Measurements from ENCODE around the gene MDN1. TPM values are rescaled to one million over a fixed set of nuclear protein-coding genes. Genes with fewer than 3 reads are reported as not detected.
A peak's percentile ranks its signal among the peaks of the same experiment; 100 is the strongest.
"Not testable (repeated sequence)": the region's sequence is repeated elsewhere in the genome, so short reads cannot be mapped to it uniquely, and the experiment has no call there.

Gene MDN1
- polyA plus RNA-seq, 1 experiment = 3.3 TPM

DNA sequence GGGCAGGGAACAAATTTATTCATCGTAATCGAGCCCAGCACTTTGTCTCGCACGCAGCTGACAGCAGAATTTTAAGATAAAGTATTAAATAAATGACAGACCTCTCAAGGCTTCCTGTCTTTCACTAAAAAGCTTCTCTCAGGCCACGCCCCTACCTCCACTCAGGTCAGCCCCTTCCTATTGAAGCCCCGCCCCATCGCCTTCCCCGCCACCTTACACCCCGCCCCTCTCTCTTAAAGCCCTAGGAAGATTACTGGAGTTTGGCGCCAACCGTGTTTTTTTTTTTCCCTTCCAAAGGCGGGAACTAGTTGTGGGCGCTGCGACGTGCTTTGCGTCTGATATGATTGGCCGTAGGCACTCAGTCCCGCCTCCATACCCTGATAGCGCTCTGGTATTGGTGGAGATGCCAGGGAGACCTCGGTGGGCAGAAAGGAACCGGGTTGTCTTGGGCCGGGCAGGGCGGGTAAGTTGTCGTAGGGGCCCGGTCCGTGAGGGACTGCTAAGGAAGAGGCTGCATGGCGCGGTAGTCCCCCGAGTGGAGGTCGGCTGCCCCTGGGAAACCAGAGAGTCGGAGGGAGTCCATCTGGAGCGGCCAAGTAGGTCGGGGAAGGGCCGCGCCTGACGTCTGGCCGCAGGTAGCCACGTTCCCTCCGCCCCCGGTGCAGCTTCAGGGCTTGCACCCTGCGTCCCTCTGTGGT lies 10.0 kb upstream of the MDN1 start, which contains the start of gene CASP8AP2:
CASP8AP2 (plus strand) TSS at position 409 of the 698 bp plus-strand sequence.
- ChIA-PET CTCF (interaction anchor here (0.6 kb wide), 1 partner anchor 11 kb away, joined by 5 read pairs; no protein-coding TSS in a partner anchor), POLR2A (no interaction called here)
- Histone ChIP-seq H3K4me3 (ENCODE audit: low read depth, low read length) (peak within 1 kb of the TSS; percentile 83), H3K27me3 (ENCODE audit: control insufficient read depth, insufficient read depth, low read length) (no peaks in the 10 kb centered on the region), H3K36me3 (ENCODE audit: control insufficient read depth, insufficient read depth, low read length) (no peaks in the 10 kb centered on the region)
- peak; percentile 98 for DNase-seq (ENCODE audit: low read depth)
- TF ChIP-seq, protein P1, sequence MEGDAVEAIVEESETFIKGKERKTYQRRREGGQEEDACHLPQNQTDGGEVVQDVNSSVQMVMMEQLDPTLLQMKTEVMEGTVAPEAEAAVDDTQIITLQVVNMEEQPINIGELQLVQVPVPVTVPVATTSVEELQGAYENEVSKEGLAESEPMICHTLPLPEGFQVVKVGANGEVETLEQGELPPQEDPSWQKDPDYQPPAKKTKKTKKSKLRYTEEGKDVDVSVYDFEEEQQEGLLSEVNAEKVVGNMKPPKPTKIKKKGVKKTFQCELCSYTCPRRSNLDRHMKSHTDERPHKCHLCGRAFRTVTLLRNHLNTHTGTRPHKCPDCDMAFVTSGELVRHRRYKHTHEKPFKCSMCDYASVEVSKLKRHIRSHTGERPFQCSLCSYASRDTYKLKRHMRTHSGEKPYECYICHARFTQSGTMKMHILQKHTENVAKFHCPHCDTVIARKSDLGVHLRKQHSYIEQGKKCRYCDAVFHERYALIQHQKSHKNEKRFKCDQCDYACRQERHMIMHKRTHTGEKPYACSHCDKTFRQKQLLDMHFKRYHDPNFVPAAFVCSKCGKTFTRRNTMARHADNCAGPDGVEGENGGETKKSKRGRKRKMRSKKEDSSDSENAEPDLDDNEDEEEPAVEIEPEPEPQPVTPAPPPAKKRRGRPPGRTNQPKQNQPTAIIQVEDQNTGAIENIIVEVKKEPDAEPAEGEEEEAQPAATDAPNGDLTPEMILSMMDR (IDR thresholded peaks at IDR 0.05; ENCODE audit: insufficient read depth, low read depth, low read length) = no peak

DNA sequence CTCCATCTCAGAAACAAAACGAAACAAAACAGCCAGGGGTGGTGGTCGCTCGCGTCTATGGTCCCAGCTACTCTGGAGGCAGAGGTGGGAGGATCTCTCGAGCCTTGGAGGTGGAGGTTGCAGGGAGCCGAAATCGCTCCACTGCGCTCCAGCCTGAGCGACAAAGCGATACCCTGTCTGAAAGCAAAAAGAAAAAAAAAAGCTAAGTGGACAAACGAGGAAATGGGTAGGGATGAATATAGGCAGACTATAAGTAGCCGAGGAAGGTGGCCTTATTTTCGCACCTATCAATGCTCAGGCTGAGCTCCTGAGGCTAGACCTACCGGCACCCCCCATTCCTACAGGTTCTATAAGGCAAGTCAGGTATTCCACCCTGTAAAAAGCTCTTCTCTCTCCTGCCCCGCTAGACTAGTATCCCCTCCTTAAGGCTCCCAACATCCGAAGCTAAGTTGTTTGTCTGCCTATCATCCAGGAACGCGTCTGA lies 9.4 kb upstream of the MDN1 start:
- TF ChIP-seq, protein P1 (IDR thresholded peaks at IDR 0.05; ENCODE audit: insufficient read depth, low read depth, low read length) = no peak
- POLR2A ChIA-PET = no interaction called here
- CTCF ChIA-PET = interaction anchor here (0.5 to 0.6 kb wide), 2 partner anchors 11 to 435 kb away, joined by 3 to 5 read pairs; no protein-coding TSS in a partner anchor
- DNase-seq (ENCODE audit: low read depth) = no peak
- H3K27me3 ChIP-seq (ENCODE audit: control insufficient read depth, insufficient read depth, low read length) = no peaks in the 10 kb centered on the region
- H3K36me3 ChIP-seq (ENCODE audit: control insufficient read depth, insufficient read depth, low read length) = no peaks in the 10 kb centered on the region
- peak overlapping the region; percentile 59 for H3K4me3 ChIP-seq (ENCODE audit: low read depth, low read length)

- H3K4me3 ChIP-seq (ENCODE audit: low read depth, low read length) = peak overlapping the region; percentile 59
- CTCF ChIA-PET = interaction anchor here (0.5 to 0.6 kb wide), 2 partner anchors 10 to 435 kb away, joined by 3 to 5 read pairs; no protein-coding TSS in a partner anchor
- H3K36me3 ChIP-seq (ENCODE audit: control insufficient read depth, insufficient read depth, low read length); DNase-seq (ENCODE audit: low read depth); H3K27me3 ChIP-seq (ENCODE audit: control insufficient read depth, insufficient read depth, low read length); POLR2A ChIA-PET: not testable (repeated sequence)
Measured at GRCh38 chr6:89828475-89828987, 8.9 kb upstream of the MDN1 start.

GRCh38 chr6:89826029-89826528 lies 6.5 kb upstream of the MDN1 start:
- TF ChIP-seq, protein P1 (IDR thresholded peaks at IDR 0.05; ENCODE audit: insufficient read depth, low read depth, low read length) = no peak
- ChIA-PET CTCF (no interaction called here), POLR2A (no interaction called here)
- Histone ChIP-seq H3K4me3 (ENCODE audit: low read depth, low read length) (no peak overlapping the region), H3K27me3 (ENCODE audit: control insufficient read depth, insufficient read depth, low read length) (no peaks in the 10 kb centered on the region), H3K36me3 (ENCODE audit: control insufficient read depth, insufficient read depth, low read length) (no peaks in the 10 kb centered on the region)
- DNase-seq (ENCODE audit: low read depth) = no peak

GRCh38 chr6:89818977-89819335 lies 638 bp downstream of the MDN1 start:
- ChIA-PET POLR2A (no interaction called here), CTCF (interaction anchor here (0.5 to 1.0 kb wide), 5 partner anchors 10 to 738 kb away, joined by 3 to 5 read pairs (median 4); partner anchors contain the start of gene PNRC1)
- H3K27me3 ChIP-seq (ENCODE audit: control insufficient read depth, insufficient read depth, low read length) = no peaks in the 10 kb centered on the region
- DNase-seq (ENCODE audit: low read depth) = no peak
- no peaks in the 10 kb centered on the region for H3K36me3 ChIP-seq (ENCODE audit: control insufficient read depth, insufficient read depth, low read length)
- TF ChIP-seq, protein P1 (IDR thresholded peaks at IDR 0.05; ENCODE audit: insufficient read depth, low read depth, low read length) = no peak
- H3K4me3 ChIP-seq (ENCODE audit: low read depth, low read length) = peak overlapping the region; percentile 81
